D341Med (cell line): ENCODE measurements around the gene HOXC13.
A peak's percentile ranks its signal among the peaks of the same experiment; 100 is the strongest.

ENCODE experiments used
- DNase-seq: peaks from one replicate; pipeline ENCODE4 v3.0.0; 2012; ENCODE audit warnings: low spot score

The HOXC13 gene

DNA sequence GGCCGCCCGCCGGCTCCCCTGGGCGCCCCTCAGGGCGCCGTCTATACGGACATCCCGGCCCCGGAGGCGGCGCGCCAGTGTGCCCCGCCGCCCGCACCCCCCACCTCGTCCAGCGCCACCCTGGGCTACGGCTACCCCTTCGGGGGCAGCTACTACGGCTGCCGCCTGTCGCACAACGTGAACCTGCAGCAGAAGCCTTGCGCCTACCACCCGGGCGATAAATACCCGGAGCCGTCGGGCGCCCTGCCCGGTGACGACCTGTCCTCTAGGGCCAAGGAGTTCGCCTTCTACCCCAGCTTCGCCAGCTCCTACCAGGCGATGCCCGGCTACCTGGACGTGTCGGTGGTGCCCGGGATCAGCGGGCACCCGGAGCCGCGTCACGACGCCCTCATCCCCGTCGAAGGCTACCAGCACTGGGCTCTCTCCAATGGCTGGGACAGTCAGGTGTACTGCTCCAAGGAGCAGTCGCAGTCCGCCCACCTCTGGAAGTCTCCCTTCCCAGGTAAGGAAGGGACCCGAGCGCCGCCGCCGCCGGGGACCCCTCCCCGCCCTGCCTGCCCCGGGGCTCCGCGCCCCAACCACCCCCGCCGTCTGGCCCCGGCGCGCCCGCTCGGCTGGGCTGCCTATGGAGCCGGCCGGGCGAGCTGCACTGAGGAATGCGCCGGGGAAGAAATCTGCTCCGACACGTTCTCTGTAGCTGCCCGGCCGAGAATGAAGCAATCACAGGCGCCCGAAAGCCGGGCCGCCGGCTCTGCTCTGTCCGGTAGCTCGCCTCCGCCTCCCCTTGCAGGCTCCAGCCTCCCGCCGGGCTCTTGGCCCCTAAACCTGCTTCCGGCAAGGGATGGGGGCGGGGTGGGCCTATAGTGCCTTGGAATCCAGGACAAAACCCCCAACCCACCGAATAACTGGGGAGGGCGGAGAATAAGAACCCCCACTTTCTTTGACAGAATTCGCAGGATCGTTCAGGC lies 794 bp downstream of the HOXC13 start:
- no peak for DNase-seq

DNA sequence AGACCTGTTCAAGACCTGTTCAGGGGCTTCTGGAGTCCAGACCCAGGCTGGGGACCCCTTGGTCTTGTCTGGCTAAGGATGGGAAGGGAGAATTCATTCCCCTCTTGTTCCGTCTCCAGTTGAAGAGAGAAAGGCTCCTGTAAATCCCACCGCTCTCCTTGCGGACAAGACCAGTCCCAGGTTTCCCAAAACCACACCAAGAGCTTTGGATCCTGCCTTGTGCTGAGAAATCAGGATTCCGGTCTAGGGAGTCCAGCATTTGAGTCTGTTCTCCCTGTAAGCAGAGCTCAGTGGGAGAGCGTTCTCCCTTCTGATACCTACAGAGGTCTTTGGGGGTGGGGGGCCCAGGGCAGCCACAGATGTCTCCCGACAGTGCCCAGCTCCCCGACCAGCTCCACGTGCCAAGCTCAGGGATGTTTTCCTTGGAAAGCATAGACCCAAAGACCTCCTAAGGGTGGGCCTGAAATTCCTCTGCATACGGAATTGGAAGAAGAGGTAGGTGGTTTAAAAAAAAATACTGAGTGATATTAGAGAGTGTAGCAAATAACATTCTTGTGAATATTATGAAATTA lies 1.9 kb downstream of the HOXC13 start:
- no peak for DNase-seq

DNA sequence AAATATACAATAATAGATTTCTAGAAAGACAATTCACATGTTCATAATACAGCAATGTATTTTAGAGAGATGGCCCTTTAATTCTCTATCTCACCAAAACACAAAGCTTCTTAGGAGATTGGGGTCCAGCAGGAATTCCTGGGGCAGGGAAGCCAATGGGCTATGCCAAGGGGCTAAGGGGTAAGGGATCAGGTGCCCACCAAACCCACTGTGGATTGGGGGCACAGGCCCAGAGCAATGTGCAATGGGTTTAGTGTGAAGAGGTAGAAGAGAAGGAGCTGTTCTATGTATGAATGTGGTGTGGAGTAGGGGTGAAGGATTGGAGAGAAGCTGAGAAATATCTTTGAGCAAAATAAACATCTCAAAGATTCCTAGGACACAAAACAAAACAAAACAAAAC lies 2.6 kb downstream of the HOXC13 start:
- DNase-seq, result no peak

DNA sequence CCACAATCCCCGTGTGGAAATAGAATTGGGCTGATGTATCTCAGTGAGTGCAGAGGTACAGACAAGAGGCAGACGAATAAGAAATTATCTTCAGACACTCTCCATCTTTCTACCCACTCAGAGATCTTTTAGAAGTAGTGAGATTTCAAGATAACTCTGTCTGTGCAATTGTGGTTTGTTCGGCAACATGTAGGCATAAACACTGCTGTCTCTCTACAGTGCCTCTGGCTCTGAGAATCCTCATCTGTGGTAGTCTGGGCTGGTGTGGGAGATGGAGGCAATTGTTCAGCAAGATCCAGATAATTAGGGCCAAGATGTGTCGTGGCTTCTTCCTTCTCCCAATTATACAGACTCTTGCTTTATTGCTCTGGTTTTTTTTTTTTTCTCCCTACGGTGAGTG lies 3.1 kb downstream of the HOXC13 start:
- no peak for DNase-seq

DNA sequence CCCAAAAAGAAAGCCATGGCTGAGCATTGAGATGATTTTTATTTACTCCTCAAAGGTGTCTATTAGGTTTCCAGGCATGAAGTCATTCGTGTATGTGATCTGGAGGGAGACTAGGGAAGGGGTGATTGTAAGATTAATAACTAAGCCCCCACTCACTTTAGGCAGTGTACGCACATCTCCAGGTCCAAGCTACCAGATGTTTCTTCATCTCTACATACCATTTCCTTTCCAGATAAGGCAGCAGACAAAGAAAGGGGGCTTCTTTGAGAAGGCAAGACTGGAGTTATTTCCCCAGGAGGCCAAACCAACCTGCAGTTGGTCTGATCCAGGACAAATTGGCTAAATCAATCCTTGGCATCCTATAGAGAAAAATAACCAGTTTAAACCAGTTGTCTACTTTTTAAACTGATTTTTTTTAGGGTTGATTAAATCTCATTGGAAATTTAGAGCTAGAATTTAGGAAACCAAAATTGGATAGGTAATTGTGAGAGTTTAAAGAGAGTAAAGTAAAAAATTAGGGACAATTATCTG lies 3.9 kb downstream of the HOXC13 start:
- no peak for DNase-seq

DNA sequence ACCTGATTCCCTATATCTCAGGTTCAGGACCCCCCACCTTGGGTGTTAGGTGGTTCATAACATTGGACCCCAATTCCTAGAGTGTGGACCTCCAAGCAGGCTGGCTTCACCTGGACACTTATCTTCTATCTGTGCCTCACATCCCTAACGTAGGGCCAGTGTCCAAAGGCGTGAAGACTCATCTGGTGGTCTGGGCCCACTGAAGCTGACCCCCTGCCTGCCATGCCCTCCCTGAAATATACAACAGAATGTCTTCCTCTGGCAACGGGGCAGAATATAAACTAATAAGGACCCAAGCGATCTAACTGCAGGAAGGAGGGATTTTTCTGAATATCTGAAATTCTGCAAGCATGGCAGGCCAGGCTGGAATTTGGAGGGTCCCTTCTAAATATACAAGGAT lies 5.6 kb downstream of the HOXC13 start:
- no peak for DNase-seq

DNA sequence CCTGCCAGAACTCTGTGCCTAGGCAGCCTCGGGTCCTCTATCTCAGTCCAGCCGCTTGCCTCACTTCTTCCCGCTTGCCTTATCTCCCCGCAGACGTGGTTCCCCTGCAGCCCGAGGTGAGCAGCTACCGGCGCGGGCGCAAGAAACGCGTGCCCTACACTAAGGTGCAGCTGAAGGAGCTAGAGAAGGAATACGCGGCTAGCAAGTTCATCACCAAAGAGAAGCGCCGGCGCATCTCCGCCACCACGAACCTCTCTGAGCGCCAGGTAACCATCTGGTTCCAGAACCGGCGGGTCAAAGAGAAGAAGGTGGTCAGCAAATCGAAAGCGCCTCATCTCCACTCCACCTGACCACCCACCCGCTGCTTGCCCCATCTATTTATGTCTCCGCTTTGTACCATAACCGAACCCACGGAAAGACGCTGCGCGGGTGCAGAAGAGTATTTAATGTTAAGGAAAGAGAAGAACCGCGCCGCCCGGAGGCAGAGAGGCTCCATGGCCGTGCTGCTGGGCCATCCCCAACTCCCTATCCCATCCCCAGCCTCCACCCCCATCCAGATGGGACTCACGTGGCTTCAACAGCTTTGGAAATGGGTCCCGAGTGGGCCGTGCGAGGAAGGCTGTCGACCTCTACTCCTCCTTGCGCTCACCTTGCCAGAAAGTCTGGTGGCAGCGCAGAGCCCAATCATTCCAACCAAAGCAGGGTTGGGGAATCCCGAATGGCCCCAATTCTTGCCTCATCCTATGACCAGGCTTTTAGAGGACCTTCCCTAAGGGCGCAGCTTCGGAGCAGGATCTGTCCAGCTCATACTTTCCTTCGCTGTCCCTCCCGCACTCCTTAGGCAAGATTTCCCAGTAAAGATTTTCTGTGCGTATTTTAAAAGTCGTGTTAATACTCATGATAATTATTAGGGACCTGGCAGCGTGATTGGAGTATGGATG lies 6.5 kb downstream of the HOXC13 start:
- no peak for DNase-seq

DNA sequence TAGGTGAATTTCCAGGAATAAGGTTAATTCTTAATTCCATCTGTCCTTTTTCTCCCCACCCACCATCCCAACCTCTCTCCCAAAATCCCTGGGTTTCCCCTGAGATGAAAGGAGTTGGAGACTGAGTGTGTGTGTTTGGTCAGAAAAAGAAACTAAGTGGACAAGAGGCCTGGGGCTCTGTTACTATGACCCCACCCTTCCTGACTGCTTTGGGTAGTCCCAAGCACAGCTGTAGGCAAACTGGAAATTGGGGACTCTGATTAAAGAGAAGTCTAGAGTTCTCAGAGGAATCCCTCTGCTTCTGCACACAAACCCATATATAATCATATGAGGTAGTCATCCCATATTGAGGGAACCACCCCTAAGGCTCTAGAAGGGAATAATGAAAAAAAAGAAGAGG lies 9.1 kb downstream of the HOXC13 start:
- no peak for DNase-seq

DNA sequence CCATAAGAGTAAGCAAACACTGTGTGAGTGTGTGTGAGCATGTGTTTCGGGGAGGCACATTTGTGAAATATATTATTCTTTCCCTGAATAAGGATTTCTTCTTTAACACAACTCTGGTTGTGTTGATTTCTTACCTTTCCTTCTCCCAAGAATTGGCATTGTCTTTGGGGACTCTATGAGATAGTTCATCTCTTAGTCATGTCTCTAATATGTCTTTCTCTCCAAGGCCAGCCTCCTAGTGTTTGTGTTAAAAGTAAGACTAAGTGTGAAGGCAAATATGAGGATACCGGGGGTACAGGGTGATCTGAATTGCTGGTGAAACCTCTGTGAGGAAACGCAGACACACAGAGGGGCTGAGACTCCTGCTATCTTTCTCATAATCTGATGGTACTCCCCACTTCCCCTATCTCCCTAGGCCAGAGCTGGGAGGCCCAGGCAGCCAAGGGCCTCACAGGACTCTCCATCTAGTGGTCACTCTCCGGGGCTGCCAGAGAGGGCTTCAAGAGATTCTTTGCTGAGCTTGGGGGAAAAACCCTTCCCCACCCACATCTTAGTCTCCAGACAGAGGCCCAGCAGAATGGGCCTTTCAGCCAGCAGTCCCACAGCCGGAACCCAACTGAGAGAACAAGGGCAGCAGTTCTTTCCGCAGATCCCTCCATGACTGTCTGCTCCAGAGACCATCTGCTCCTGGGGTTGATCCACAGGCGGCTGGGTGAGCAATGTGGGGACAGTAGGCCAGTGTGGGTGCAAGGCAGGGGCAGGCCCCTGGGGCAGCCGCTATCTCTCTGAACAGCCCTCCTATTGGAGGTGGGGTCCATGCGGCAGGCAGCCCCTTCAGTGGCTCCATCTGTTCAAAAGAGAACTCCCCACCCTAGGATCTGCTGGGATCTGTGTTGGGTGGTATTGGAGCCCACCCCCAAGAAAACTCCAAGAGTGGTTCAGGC lies 10.3 kb downstream of the HOXC13 start:
- DNase-seq, result no peak

DNA sequence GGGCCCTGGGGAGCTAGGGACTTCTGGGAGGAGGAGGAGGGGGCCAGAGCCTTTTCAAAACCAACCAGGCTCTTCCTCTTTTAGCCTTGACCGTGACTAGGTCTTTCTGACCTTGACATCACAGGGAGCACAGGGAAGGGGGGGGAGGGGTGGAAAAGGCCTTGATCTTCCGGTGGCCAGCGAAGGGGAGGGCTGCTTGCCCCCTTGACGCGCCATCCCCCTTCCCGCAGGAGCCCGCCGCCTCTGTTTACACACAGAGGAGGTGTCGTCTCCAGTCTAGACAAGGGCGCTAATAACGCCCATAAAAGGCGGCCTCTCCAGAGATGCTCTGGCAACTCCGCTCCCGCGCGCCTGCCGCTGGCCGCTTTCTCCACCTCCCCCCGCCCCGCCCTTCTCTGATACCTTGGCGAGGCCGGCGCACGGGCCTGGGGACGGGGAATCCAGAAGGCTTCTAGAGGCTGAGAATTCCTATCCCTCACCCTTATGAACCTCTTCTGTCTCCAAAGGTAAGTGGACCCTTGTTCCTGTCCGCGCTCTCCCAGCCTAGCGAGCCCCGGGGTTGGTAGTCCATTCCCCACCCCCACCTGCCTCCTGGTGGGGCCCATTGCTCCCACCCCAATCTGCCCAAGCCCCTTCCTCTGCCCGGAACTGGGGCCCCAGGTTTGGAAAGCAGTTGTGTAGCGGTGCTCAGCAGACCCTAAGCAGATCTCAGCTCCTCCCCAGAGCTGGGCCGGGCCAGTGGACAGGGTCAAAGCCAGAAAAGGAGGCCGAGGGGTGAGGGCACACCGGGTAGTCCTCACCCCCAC lies 11.2 kb downstream of the HOXC13 start:
- DNase-seq, result no peak

DNA sequence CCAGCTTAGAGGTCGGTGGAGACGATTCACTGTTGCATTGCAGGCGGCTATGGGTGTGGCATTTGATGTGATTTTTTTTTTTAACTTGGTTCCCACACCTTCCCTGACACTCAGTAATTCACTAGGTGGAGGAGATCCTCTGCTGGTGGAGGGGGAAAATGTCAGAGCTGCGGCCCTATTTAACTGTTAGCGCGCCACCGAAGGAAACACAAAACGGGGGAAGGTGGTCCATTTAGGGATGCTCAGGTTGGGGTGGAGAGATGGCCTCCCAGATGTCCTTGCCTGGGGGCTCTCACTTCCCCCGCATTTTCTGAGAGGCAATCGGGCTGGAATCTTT lies 11.8 kb downstream of the HOXC13 start:
- DNase-seq, result no peak

DNA sequence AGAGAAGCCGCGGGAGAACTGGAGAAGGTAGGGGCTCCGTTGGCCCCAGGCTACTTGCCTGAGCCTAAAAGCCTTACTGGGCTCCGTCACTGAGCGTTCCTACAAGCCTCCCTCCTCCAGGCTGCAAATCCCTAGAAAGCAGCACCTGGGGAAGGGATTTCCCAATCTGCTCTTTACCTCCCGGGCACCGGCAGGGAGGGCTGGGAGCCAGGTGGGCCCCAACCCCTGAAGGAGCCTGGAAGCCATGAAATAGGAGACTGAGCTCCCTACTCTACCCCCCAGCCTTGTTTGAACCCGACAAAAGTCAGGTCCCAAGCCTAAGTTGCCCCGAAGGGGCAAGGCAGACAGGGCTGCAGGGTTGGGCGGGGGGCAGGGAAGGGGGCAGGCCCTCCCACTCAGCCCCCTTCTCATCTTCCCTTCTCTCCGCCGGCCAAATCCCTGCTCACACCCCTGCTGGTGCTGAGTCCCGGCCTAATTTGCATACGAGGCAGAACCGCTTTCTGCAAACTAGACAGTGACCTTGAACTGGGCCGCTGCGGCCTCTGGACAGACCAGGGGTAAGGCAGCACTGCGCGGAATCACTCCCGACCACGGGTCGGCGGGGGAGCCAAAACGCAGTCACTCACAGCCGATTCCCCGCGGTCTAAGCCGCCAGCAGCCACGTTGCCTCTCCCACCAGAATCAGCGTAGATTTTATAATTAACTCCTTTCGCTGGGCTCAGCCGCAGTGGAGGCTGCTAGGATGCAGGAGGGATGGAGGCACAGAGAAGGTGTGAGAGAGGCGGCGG lies 12.4 kb downstream of the HOXC13 start:
- DNase-seq, result no peak

DNA sequence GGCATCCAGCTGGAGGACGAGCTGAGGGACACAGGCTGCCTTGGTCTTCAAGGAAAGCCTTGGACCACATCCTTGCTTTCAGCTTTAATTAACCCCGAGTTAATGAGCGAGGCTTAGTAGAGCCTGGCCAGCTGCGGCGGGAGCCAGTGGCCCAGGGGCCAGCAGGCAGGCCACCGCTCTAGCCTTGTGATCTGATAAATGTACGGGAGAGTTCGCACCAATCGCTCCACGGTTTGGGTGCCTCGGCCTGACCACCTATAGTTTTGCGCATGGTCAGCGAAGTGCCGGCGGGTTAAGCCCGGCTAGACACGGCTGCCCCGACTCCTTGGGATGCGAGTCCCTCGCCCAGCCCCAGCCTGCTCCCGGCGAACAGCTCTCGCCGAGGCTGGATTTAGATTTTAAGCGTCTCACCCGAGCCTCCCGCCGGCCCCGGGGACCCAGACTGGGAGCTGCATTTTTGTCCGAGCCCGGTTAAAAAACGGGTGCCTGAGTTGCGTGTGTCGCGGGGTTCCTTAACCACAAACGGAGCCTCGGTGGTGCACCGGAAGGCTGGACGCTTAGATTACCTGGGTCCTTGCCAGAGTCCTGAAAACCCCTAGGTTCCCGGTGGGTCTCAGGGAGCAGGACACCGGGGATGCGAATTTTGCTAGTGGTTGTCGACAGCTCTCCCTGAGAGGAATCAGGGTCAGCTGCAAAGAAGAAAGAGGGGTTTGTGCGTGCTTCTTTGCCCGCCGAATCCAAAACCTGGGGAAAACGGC lies 13.1 kb downstream of the HOXC13 start:
- peak; percentile 25 for DNase-seq

DNA sequence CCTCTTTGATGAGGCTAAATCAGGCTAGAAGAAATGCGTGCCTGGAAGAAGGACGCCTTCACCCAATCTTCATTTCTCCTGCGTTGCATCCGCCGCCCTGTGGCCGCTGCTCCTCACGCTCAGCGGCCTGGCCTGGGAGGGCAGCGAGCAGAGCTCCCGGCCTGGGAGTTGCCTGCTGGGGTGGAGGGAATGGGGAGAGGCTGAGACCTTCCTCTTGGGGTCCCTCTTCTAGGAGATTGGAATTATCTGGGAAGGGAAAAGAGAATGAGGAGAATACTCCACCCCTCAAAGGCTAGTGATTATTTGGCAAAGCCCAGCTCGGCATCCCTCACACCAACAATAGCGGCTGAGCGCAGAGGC lies 13.7 kb downstream of the HOXC13 start:
- peak; percentile 52 for DNase-seq

DNA sequence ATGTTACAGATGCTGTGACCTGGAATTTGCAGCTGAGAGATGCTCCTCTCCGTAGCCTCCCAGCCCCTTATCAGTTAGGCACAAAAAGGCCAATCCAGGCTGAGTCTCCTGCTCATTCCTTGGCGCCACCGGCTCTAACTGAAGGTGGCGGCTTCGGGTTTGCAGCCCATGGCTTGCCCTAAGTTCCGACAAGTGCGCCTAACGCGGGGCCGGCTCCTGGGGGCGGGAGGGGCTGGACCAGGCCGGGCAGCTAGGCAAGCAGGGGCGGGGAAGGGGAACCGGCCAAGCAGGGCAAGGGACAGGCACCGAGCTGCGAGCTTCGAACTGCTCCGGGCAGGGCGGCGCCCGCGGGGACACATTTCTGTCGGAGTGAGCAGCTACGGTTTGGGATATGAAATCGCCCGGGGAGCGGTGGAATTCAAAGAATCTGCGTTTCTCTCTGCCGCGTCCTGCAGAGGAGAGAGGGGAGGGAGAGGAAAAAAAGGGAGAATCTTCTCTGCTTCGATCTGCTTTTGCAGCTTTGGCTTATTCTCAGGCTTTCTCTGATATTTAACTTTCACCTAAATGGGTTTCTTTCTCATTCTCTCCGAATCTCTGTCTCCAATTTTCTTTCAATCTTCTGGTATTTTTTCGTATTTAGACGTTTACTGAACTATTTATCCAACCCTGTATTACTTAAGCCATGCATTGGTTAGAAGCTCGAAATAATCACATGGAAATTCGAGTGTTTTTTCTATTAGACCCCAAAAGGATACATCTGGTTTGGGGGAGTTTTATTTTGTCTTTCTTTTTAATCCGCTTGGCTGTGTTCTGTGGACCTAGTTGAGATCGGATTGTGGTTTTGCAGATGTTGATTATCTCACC lies 14.5 kb downstream of the HOXC13 start:
- no peak for DNase-seq

DNA sequence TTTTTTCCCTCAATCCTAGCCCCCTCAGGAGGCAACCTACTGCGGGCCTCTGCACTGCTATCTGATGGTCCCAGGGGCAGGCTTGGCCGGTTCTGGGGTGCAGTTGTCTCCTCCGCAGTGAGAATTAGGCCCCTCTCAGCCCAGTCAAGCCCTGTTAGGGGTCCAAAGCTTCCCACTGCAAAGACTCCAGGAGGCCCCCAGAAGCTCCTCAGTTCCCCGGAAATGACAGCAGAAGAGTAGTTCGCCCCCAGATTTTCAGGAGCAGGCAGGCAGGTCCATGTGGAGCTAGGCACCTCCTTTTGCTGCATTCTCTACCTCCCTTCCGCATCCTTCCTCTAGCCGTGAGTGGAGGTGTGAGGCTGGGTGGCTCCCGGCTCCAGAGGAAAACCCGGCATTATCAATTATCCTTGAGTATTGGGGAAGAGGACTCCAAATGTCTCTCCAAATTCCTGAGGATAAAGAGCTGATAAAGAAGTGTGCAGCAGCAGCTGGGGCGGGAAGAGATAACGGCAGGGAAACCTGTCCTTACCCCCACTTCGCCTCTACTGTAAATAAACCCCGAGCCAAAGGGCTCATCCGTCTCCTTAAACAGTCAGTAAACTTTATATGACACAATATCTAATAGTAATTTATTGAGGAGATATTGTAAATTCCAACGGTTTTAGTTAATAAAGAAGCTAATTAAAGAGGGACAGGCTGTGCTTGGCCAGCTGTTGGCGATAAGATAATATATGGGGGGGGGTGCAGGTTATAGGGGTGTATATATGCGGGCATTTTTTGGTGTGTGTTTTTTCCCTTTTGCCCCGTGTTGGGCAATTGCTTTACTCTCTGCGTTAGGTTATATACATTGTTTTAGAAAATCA lies 15.4 kb downstream of the HOXC13 start:
- no peak for DNase-seq

DNA sequence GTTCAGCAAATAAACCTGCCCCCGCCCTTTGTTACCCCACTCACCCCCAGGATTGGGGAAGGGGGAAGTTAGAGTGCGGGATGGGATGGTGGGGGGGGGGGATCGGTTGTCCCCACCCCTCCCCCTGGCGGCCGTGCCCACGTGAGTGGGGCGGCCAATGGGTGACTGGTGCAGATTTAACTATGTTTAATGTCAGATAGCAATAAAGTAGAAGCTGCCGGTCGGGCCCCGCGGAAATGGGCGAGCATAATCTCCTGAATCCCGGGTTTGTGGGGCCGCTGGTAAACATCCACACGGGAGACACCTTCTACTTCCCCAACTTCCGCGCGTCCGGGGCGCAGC lies 16.0 kb downstream of the HOXC13 start, which contains the start of gene HOXC12:
TSS of gene HOXC12 (plus strand) at position 210 of the 342 bp plus-strand sequence. CDS start at position 237, 27 bp downstream.
- DNase-seq, result no peak
